Brain microvascular endothelial cell (primary cell): ENCODE results near the gene SFXN4.

Source experiments
- DNase-seq: peaks from one replicate; pipeline ENCODE4 v3.0.0-alpha.2; 2020
- H3K27ac ChIP-seq: fragments of 250-450 bp; sonication (Bioruptor Pico); 2 replicates; pipeline ENCODE4 v1.5.1; 2020; ENCODE audit warnings: mild to moderate bottlenecking, moderate library complexity
- H3K27me3 ChIP-seq: fragments of 250-450 bp; sonication (Bioruptor Pico); replicated peaks from 2 replicates; pipeline ENCODE4 v1.5.1; 2020; ENCODE audit warnings: mild to moderate bottlenecking
- H3K36me3 ChIP-seq: fragments of 250-450 bp; sonication (Bioruptor Pico); replicated peaks from 2 replicates; pipeline ENCODE4 v1.5.1; 2020; ENCODE audit warnings: mild to moderate bottlenecking
- H3K4me3 ChIP-seq: 2 replicates; pipeline ENCODE4 v1.5.1; 2011; ENCODE audit warnings: low read depth, mild to moderate bottlenecking, control low read depth, low read length, moderate library complexity
- CTCF ChIP-seq: IDR thresholded peaks from 2 replicates; pipeline ENCODE4 v1.5.1; 2011; ENCODE audit warnings: low read depth, mild to moderate bottlenecking, moderate library complexity, low read length, control low read depth, inconsistent platforms; ENCODE audit errors: missing control alignments
- in situ Hi-C: cut with HindIII; loops from 2 replicates; pipeline ENCODE4 v1.10.0; 2017; ENCODE audit warnings: low sequenced_read_pairs, low pct_ligation_motif_present

The SFXN4 gene

DNA sequence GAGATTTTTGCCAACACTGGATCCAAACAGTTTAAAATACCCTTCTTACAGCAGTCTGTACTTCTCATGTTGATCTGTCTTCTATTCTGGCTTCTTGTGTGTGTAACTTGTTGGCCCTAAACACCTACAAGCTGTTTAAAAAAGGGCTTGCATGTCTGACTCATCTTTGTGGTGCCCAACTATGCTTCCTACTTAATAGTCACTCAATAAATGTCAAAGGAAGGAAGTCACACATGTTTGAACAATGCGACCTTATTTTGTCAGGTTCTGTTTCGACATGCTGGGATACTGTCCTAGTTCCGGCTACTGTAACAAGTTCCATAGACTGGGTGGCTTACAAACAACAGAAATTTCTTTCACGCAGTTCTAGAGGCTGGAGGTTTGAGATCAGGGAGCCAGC lies 32.4 kb upstream of the SFXN4 start:
- no peak for TF ChIP-seq CTCF
- in situ Hi-C loops, result no loop called here
- no peak overlapping the region for H3K4me3 ChIP-seq
- no peak for DNase-seq
- no peaks in the 10 kb centered on the region for H3K36me3 ChIP-seq
- H3K27me3 ChIP-seq, result no peaks in the 10 kb centered on the region
- no peak overlapping the region for H3K27ac ChIP-seq

GRCh38 chr10:119191881-119192280 lies 26.4 kb upstream of the SFXN4 start:
- DNase-seq, result no peak
- in situ Hi-C loops, result no loop called here
- Histone ChIP-seq H3K36me3 (no peaks in the 10 kb centered on the region), H3K27ac (no peak overlapping the region), H3K27me3 (no peaks in the 10 kb centered on the region), H3K4me3 (no peak overlapping the region)
- TF ChIP-seq CTCF, result no peak

DNA sequence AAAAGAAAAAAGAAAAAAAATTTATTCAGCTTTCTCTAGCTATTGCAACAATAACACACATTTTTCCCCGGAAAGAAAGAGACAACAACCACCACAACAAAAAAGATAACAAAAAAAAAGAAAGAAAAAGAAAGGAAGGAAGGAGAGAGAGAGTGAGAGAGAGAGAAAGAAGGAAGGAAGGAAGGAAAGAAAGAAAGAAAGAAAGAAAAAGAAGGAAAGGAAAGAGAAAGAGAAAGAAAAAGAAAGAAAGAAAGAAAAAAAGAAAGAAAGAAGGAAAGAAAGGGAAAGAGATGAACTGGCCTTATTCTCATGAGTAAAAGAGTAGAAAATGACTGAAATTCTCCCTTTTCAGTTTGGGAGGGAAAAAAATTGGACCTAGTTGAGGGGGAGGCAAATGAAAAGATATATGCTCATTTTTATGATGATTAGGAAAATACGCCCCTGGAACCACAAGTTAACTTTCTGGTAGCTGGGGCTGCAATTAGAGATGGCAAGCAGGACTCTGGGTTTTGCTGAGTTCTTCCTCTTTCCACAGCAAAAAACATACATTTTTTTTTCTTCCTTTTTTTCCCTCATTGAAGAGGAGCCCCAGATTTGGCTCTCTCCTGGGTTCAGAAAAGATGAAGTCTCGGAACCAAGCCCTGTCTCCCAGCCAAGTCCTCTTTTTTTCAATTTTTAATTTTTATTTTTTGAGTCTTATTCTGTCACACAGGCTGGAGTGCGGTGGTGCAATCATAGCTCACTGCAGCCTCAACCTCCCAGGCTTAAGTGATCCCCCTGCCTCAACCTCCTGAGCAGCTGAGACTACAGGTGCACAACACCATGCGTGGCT lies 25.7 kb upstream of the SFXN4 start:
- in situ Hi-C loops, result no loop called here
- TF ChIP-seq CTCF, result no peak
- H3K4me3 ChIP-seq, result no peak overlapping the region
- H3K27ac ChIP-seq, result peak overlapping the region; percentile 91
- no peaks in the 10 kb centered on the region for H3K36me3 ChIP-seq
- no peak for DNase-seq
- H3K27me3 ChIP-seq, result no peaks in the 10 kb centered on the region

DNA sequence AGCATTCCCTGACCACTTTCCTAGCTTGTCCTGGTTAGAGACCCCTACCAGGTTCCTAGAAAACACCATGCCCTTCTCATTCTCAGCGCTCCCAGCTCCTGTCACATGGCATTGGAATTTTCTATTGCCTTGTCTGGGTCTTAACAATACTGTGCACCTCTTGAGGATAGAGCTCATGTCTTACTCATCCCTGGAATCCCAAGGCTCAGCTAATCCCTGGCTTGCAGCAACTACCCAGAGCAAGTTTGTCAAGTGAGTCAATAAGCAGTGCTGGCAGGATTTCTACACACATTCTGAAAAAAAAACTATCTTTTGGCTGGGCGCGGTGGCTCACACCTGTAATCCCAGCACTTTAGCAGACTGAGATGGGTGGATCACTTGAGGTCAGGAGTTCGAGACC lies 24.8 kb upstream of the SFXN4 start:
- no peak for TF ChIP-seq CTCF
- Histone ChIP-seq H3K27ac (peak overlapping the region; percentile 91), H3K4me3 (no peak overlapping the region), H3K27me3 (no peaks in the 10 kb centered on the region), H3K36me3 (no peaks in the 10 kb centered on the region)
- DNase-seq, result peak; percentile 96
- in situ Hi-C loops, result no loop called here

DNA sequence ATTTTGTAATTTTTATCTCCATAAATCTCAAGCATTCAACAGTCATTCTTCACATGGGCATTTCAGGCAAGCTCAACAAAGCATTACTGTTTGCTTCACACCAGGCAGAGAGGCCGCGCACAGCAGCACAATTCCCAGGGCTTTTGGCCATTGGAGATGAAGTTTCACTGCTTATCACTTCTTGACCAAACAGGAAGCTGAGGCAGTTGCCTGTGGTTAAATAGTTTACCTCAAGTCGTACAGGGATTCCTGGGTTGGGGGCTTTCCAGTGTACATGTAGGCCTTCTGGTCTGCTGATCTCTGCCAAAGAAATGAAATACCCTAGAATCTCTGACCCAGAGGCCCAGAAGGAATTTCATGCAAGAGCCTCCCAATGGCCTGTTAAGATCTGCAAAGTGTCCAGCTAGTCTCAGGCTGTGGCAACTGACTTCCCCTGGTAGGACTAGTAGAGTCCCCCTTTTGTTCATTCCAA lies 24.3 kb upstream of the SFXN4 start:
- Histone ChIP-seq H3K4me3 (no peak overlapping the region), H3K27ac (peak overlapping the region; percentile 91), H3K27me3 (no peaks in the 10 kb centered on the region), H3K36me3 (no peaks in the 10 kb centered on the region)
- TF ChIP-seq CTCF, result no peak
- in situ Hi-C loops, result no loop called here
- peak; percentile 92 for DNase-seq
